ENCODE results near the gene KIF11.

Gene KIF11

DNA sequence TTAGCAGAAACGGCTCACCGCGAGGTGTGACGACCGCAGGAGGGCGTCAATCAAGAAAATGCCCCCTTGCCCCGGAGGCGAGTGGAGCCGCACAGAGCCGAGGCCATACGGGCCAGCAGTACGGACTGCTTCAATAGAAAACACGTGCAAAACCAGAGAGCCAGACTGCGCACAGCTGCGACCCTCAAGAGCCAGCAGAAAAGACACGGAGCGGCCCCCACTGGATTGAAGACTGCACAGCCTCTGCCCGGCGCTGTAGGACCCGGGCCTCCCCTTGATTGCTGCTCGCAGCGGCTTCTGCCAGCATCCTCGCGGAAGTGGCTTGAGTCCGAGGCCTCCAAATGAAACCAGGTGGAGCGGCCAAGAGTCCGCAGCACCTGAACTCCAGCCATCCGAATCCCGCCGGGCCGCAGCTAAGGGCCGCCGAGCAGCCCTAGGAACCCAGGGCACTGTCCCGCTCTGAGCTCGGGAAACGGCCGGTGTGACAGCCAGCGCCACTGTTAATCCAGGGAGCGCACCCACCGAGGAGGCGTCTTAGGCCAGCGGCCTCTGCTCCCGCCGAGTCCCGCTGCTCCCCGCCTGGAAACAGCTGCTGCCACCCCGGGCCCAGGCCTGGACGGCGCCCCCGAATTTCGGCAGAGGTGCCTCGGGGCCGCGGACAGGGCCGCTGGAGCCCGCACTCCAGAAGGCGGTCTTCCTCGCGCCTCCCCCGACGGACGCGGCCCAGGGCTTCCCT, 96.2 kb downstream of the KIF11 start:
- DNase-seq: peak; percentile 61

DNA sequence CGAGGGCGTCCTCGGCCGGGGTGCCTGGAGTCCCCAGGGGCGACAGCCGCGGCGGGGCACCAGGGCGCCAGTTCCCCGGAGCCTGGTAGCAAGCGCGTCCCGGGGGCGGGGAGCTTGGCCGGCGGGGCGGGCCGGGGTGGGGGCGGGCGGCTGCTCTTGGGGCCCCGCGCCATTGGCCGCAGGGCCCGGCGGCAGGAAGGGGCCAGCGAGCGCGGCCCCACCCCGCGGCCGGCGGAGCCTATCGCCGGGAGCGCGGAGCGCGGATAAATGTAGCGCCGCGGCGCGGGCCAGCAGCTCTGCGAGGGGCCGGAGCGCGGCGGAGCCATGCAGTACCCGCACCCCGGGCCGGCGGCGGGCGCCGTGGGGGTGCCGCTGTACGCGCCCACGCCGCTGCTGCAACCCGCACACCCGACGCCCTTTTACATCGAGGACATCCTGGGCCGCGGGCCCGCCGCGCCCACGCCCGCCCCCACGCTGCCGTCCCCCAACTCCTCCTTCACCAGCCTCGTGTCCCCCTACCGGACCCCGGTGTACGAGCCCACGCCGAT, 96.8 kb downstream of the KIF11 start, which contains the start of gene HHEX:
HHEX (plus strand) TSS at position 293 of the 548 bp plus-strand sequence; CDS start at position 325, 32 bp downstream.
- peak; percentile 80 for DNase-seq

DNA sequence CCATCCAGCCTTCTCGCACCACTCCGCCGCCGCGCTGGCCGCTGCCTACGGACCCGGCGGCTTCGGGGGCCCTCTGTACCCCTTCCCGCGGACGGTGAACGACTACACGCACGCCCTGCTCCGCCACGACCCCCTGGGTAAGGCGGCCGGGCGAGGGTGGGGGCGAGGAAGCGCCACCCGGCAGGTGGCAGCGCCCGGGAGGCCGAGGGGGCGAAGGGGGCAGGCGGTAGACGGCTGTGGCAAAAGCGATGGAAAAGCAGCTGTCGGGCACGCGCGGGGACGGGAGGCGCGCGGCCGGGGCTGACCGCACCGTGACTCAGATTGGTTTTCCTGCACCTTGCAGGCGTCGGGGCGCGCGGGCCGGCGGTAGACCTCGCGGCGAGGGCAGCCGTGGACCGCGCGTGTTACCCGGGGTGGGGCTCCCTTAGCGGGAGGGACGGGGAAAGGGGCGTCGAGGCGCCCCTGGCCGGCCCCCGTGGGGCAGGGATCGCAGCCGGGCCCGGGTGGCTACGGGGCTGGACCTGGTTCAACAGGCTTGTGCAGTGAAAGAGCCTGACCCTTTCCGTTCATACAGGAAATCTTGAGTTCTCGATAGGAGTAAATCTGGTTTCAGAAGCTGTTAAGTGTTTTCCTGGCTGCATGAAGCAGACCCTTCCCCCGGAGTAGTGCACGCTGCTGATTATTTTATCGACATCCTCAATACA, 97.4 kb downstream of the KIF11 start:
- DNase-seq: peak; percentile 35

DNA sequence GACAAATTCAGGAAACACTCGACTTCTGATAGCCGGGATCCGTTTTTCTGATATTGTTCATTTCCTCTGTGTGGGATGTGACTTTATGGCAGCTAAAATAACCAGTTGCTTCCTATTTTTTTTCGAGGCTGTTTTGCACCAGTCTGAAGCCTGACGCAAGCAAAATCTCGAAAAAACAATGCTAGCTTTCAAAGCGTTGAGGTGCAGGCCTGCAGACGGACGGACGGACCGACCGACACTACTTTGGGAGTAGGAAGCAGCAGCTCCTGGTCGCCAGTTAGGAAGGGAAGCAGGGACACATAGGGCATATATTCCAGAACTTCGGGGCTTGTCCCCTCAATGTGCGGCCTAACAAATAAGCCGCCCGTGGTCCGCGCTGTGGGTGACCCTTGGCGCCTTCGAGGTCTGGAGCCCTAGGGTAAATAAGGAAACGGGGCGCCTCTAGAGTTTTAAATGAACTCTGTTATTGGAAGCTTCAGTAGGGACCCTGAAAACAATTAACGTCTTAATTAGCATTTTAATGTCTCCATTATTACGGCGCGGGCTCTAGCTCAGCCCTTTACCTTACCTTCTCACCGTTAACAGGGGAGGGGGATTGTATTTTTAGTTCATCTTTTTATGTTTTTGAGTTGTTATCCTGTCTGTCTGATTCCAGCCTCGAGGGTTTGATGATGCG, 98.1 kb downstream of the KIF11 start:
- no peak for DNase-seq

DNA sequence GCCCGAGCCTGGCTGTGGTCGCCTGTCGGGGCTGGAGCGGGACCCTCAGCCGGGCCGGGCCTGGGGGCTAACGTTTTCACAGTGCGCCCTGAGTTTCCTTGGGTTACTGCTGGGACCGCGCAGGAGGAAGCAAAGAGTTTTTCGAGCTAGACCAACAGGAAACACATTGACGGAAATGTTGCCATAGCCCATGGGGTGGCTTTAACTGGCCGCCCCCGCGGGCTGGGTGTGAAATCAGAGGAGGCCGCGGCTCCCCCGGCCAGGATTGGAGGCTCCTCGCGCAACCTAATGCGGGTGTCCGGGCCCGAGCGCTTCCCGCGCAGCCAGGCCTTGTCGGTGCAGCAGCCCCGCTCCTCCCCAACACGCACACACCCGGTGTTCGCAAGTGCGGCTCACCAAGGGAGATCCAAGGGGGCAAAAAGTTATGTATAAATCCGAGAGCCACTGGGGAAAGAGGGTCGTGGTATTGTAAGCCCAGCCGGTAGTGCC, 98.7 kb downstream of the KIF11 start:
- no peak for DNase-seq

DNA sequence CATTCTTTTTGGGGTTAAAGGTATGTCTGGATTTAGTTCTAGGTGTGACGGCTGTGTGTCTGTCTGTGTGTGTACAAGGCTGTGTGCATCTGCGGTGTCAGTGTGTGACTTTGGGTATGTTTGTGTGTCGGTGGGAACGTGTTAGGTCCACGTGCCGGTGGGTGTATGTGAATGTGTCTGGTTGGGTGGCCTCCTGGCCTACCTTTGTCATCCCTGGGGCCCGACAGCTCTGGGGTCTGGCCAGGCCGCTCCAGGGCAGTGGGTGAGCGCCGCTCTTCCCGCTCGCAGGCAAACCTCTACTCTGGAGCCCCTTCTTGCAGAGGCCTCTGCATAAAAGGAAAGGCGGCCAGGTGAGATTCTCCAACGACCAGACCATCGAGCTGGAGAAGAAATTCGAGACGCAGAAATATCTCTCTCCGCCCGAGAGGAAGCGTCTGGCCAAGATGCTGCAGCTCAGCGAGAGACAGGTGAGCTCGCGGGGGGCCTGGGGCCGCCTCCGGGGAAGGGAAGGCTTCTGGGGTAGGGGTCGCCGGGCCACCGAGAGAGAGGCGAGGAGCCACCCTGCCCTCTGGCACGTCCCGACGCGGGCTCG, 99.2 kb downstream of the KIF11 start:
- no peak for DNase-seq

DNA sequence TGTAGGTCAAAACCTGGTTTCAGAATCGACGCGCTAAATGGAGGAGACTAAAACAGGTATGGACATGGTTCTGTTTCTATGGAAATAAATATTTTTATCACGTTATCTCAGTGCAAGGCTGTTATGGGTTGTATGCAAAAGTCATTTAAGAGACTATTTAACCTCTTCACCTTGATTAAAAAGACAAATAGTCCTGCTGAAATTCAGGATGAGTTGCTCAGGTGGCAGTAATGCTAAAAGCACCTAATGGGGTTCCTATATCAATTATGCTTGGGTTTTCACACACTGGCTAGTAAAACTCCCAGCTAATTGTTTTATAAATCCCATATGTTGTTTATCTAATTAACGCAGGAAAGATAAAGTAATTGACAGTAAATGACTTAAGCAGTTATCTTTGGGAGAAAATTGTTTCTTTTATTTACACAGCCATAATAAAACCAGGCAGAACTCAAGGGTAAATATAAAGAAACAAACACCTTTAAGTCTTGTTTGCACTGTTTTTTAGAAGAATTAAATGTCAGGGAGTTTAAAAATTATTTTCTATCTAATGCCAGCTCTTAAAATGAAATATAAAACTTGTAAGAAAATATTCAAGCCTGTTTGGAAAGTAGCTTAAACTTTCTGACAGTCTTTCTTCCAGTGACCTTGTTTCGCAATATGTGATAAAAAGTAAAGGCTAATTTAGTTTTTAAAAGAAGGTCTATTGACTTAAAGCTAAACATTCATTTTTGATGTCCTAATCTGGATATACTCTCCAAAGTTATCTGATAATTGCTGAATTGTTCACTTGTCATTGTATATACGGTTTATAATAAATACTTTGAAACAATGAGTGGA, 100.0 kb downstream of the KIF11 start:
- DNase-seq: no peak

DNA sequence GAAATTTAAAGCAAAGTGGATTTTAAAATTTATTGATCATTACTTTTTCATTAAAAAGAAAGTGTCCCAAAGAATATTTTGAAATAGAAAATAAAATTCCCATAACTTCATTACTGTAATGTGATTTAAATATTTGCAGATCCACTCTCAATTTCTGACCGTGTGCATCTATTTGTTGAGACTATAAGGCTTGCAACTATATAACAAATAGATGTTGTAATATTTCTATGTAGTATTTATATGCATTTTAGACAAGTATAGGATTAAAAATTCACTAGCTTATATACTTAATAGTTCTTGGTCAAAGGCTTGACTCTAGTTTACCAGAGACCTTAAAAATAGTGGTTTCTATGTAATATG, 100.6 kb downstream of the KIF11 start:
- no peak for DNase-seq

DNA sequence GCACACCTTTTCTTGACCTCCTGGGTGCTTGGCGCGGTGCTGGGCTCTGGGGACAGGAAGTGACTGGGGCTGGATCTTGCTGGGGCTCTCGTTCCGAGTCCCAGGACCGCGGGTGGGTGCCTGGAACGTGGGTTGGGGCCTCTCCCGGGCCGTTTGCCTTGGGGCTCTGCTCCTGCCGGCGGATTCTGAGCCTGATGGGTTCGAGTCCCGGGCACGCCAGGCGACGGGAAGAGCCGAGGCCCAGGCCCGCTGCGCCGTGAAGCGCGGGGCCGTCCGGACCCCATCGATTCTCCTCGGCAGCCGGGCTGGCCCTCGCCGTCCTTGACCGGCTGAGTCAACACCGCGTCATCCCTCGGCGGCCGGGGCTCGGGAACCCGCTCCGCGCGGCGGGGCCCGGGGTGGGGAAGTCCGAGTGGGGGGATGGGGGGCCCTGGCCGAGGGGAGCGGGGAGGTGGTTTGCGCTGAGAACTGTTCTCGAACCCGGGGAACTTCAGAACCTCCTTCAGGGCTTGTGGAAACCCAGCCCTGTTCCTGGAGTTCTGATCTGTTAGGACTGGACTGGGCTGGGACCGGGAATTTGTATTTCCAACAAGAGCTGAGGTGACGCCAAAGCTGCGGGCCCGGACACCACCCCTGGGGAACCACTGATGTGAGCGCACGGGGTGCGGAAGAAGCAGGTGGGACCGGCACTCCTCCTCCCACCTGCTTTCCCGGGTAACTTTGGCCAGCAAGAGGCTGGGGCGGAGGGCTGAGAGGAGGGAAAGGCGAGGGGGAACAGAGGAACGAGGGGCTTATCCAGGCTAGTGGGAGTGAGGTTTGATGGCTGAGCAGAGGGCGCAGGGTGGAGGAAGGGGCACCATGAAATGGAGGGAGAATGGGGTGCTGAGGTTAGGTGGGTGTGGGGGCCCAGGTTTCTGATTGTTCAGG, 103.0 kb downstream of the KIF11 start:
- no peak for DNase-seq

DNA sequence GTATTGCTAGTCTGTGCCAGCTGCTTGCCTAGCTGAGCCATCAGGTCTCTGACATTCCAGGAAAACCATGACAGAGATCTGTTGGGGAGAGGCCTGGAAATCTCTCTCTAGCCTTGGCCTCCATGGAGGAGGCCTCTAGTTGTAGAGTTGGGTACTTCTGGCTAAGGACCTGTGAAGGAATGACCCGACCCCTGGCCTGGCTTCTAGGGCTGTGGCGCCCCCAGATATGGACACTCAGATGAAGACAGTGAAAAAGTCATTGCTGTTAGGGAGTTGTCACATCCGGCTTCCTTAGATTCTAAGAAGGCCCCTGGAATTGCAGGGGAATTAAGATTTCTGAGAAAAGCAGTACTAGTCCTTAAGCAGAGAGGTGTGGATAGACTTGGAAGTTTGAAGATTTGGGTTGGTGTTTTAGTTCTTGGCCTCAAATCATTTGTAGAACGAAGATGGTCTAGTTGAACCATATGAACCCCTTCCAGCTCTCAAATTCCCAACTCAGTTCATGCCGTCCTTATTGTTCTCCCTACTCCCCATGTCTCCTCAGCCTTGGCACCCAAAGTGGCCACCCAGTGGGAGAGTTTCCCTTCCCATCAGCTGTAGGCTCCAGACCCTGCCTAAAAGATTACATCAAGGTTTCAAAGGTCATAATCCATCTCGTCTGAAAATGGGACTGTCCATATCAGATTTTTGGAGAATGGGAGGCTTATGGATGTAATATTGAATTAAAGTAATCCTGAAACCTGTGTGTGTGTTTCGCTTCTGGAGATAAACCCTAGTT, 103.9 kb downstream of the KIF11 start:
- DNase-seq: no peak

DNA sequence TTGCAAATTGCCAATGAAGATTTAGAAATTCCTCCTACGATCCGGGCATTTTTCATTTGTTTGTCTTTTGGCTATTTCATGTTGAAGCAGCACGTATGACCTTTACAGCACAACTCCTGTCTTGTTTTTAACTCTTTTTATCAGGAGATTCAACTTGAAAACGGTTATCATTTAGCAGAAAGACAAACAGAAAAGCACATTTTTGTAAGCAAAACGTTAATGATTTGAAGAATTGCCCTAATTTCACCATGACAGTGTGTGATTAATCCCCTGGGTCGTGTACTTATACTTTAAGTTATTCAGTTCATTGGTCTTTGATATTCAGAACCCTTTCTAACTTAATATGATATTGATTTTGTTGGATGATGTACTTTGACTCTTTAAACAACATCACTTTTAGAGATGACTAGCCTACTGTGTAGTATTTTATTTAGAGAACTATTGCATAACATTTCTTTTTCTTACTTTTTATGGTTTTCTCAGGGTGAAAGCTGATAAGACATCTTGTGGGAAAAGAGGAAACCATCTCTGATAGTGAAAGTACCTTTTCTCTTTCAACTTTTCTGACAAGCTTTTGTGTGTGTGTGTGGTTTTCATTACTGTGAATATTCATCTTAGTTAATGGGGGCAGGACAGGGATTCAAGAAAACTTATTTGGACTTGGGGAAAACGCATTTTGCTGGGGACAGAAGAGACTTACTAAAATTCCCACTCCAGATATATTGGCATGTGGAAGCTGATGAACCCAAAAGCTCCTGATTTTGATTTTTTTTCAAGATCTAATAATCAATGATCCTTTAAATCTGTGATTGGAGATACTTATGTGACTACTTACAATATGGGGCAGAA, 105.0 kb downstream of the KIF11 start:
- DNase-seq: no peak

DNA sequence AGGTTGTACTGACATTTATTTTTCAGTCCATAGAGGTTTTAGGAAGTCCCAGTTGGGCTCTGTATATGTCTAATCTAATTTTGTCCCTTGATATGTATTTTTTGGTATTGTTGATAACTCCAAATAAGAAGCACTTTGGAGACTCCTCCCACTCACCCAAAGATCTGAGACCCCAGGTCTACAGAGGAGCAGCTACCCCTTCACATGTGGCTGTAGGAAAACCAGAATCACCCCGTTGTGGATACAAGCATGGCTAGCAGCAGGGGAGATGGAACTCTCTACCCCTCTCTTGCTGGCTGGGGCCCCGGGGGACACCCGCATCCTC, 106.2 kb downstream of the KIF11 start:
- no peak for DNase-seq

DNA sequence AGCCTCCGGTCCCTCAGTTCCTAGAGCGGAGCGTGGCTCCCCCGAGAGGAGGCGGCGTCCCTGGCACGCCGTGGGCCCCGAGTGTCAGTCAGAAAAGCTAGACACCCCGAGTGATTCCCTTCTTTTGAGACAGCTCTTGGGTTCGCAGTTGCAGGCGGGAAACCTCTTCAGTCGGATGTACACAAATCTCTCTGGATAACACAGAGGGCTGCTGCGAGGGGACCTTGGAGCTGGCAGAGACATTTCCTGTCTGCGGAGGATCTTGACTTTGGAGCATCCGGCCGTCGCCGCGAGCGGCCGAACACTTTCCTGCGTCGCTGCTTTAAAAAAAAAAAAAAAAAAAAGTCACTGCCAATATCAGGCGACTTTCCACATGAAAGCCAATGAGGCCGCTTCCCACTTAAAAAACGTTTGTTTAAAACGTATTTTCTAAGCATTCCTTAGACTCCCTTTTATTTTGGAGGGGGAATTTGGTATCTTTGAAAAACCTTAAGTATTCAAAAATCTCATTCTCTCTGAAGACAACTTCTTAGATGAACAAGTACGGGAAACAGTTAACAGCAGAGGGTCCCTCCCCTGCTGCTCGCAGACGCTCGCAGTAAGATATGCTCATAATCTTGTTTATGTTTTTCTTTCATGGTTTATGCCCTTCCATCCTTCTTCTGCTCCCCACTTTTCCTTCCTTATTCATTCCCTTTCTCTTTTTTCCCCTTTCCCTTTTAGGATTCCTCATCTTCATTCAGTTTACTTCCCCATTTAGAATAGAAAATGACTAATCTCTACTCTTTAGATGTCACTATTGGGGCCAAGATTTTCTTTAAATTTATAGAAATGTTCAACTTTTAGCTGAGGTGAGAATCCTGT, 106.8 kb downstream of the KIF11 start:
- no peak for DNase-seq

DNA sequence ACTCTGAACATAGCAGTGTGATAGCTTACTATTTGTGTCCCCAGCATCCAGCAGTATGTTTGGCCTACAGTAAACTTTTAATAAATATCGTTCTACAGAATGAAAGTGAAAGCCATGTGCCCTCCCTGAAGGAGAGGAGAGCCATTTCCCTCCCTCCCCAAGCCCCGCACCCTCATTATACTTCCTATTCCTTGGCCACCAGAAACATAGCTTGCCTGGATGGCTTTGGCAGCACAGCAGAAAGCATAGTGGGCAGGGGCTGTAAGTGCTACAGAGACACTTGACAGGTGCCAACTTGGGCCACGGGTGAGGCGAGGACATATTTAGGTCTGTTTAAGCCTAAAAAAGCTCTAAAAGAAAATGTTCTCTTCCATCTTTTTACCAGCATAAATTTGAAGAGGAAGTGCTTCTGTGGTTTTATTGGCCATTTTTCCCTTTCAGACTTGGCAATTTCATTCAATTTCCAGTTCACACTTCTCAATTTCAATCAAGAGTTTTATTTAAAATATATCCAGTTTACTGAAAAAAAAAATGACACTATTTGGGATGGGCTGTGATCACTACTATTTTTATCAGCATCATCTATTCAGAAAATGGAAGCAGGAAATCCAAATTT, 109.5 kb downstream of the KIF11 start:
- DNase-seq: no peak

Measured in NCI-H82 (cell line).